HepG2 (cell line): ENCODE data around the gene UBR3. TPM values are rescaled to one million over a fixed set of nuclear protein-coding genes. Genes with fewer than 3 reads are reported as not detected.

Source experiments
- ARNT2 ChIP-seq: sonication (generic); formaldehyde crosslinking; IDR thresholded peaks from 2 replicates; pipeline ENCODE4 v1.8.0; 2022; ENCODE audit warnings: mild to moderate bottlenecking, low read depth, missing genetic modification reagents, moderate library complexity
- CENPT ChIP-seq: sonication (generic); formaldehyde crosslinking; IDR thresholded peaks from 2 replicates; pipeline ENCODE4 v1.8.0; 2022; ENCODE audit warnings: low read depth, mild to moderate bottlenecking, moderate library complexity, missing genetic modification reagents
- GABPB1 ChIP-seq: IDR thresholded peaks from 2 replicates; pipeline ENCODE4 v1.6.1; 2016; ENCODE audit warnings: mild to moderate bottlenecking, missing genetic modification reagents, moderate library complexity, missing compliant biosample characterization
- HIVEP1 ChIP-seq: sonication (generic); formaldehyde crosslinking; IDR thresholded peaks from 2 replicates; pipeline ENCODE4 v1.4.0; 2020; ENCODE audit warnings: mild to moderate bottlenecking, missing genetic modification reagents
- HOMEZ ChIP-seq: IDR thresholded peaks from 2 replicates; pipeline ENCODE4 v1.6.1; 2016; ENCODE audit warnings: low read depth
- IRF9 ChIP-seq: sonication (generic); formaldehyde crosslinking; IDR thresholded peaks from 2 replicates; pipeline ENCODE4 v1.8.0; 2022; ENCODE audit warnings: missing genetic modification reagents, mild to moderate bottlenecking, borderline replicate concordance
- MAZ ChIP-seq, 2 experiments: sonication (generic) in 1 of 2; formaldehyde crosslinking in 1 of 2; IDR thresholded peaks; 2 replicates each; pipeline versions ENCODE4 v1.5.0 to v1.6.1; 2012 to 2020; ENCODE audit warnings: low read depth in 2 of 2, mild to moderate bottlenecking in 2 of 2, borderline replicate concordance in 1 of 2, improper control_type of control experiment in 1 of 2, low read length in 1 of 2, missing genetic modification reagents in 1 of 2, moderate library complexity in 1 of 2
- MXD3 ChIP-seq: IDR thresholded peaks from 2 replicates; pipeline ENCODE4 v1.6.1; 2016; ENCODE audit warnings: mild to moderate bottlenecking, missing biosample characterization, missing genetic modification reagents
- PHF20 ChIP-seq: sonication (generic); formaldehyde crosslinking; IDR thresholded peaks from 2 replicates; pipeline ENCODE4 v1.5.0; 2020; ENCODE audit warnings: mild to moderate bottlenecking, missing genetic modification reagents
- POLR2AphosphoS5 ChIP-seq: IDR thresholded peaks from 2 replicates; pipeline ENCODE4 v1.6.1; 2012; ENCODE audit warnings: low read depth, low read length
- REST ChIP-seq, 2 experiments: IDR thresholded peaks; 2 replicates each; pipeline ENCODE4 v1.6.1; 2011 to 2012; ENCODE audit warnings: low read length in 2 of 2, borderline replicate concordance in 1 of 2, low read depth in 1 of 2, mild to moderate bottlenecking in 1 of 2, moderate library complexity in 1 of 2
- SAP130 ChIP-seq: IDR thresholded peaks from 2 replicates; pipeline ENCODE4 v1.6.1; 2016; ENCODE audit warnings: low read depth
- SNAPC2 ChIP-seq: sonication (generic); formaldehyde crosslinking; IDR thresholded peaks from 2 replicates; pipeline ENCODE4 v1.8.1; 2022; ENCODE audit warnings: mild to moderate bottlenecking, missing genetic modification reagents
- ZBTB20 ChIP-seq: sonication (generic); formaldehyde crosslinking; IDR thresholded peaks from 2 replicates; pipeline ENCODE4 v1.8.1; 2023; ENCODE audit warnings: missing genetic modification reagents, low read depth, mild to moderate bottlenecking, borderline replicate concordance
- ZNF225 ChIP-seq: sonication (generic); formaldehyde crosslinking; IDR thresholded peaks from 2 replicates; pipeline ENCODE4 v1.4.0; 2020; ENCODE audit warnings: mild to moderate bottlenecking, missing genetic modification reagents
- ZNF335 ChIP-seq: sonication (generic); formaldehyde crosslinking; IDR thresholded peaks from 2 replicates; pipeline ENCODE4 v1.4.0; 2020; ENCODE audit warnings: missing genetic modification reagents
- ZNF703 ChIP-seq: sonication (generic); formaldehyde crosslinking; IDR thresholded peaks from 2 replicates; pipeline ENCODE4 v1.5.1; 2020; ENCODE audit warnings: missing genetic modification reagents, mild to moderate bottlenecking, moderate library complexity, borderline replicate concordance
- ZNF773 ChIP-seq: sonication (generic); formaldehyde crosslinking; IDR thresholded peaks from 2 replicates; pipeline ENCODE4 v1.4.0; 2020; ENCODE audit warnings: missing genetic modification reagents, borderline replicate concordance
- ZNF781 ChIP-seq: sonication (generic); formaldehyde crosslinking; IDR thresholded peaks from 2 replicates; pipeline ENCODE4 v1.5.1; 2020; ENCODE audit warnings: borderline replicate concordance, mild to moderate bottlenecking, missing genetic modification reagents; ENCODE audit errors: not compliant biosample characterization
- ZNF883 ChIP-seq: sonication (generic); formaldehyde crosslinking; IDR thresholded peaks from 2 replicates; pipeline ENCODE4 v1.5.1; 2020; ENCODE audit warnings: mild to moderate bottlenecking, missing genetic modification reagents; ENCODE audit errors: not compliant biosample characterization
- ZSCAN21 ChIP-seq: sonication (generic); formaldehyde crosslinking; IDR thresholded peaks from 2 replicates; pipeline ENCODE4 v1.8.0; 2022; ENCODE audit warnings: mild to moderate bottlenecking, missing genetic modification reagents, moderate library complexity, borderline replicate concordance
- polyA plus RNA-seq, 8 experiments: library from polyadenylated mRNA; depleted of rRNA in 3 of 8; stranded (reverse) in 7 of 8; unstranded in 1 of 8; fragments of >200 nt; fragmentation: Illumina TruSeq in 4 of 8; extraction: Trizol in 4 of 8; gene quantifications; 2 replicates each; pipeline versions ENCODE4 v1.2.1 to v1.2.3, GENCODE V29; 2011 to 2016; ENCODE audit warnings: low read depth in 4 of 8, missing spikeins in 1 of 8, mixed read lengths in 1 of 8; ENCODE audit not compliant: insufficient read depth in 1 of 8
- total RNA-seq, 5 experiments: library from RNA; depleted of rRNA; stranded (reverse); fragments of >200 nt; fragmentation: Illumina TruSeq; extraction: Trizol; gene quantifications; 2 replicates each; pipeline ENCODE4 v1.2.3, GENCODE V29; 2016; ENCODE audit warnings: low read depth in 1 of 5

The UBR3 gene
- total and polyA plus RNA-seq, 2 of the 13 experiments (the other 11 are each of a cell fraction or from before 2014, with no cell fraction given), result 15.1 to 28.0 TPM

GRCh38 chr2:169827272-169828140, at the start of gene UBR3 (continued):
- TF ChIP-seq MXD3 (CRISPR knock-in tag) (no peak; the same call in none of the 2 replicates), SNAPC2 (CRISPR knock-in tag) (0 out of 2 replicates have a peak, but pooled peaks have one; percentile 48), GABPB1 (peak; percentile 56), ZBTB20 (CRISPR knock-in tag) (peak; percentile 40; the same call in 1 of the 2 replicates), IRF9 (CRISPR knock-in tag) (peak; percentile 17; the same call in 1 of the 2 replicates), SAP130 (CRISPR knock-in tag) (peak; percentile 64), ZNF703 (CRISPR knock-in tag) (no peak), PHF20 (CRISPR knock-in tag) (peak; percentile 55), ZNF773 (0 out of 2 replicates have a peak, but pooled peaks have one; percentile 8), ZSCAN21 (CRISPR knock-in tag) (peak; percentile 56), ARNT2 (CRISPR knock-in tag) (peak; percentile 92; the same call in 1 of the 2 replicates), MAZ (IDR thresholded peaks at IDR 0.05; ENCODE audit: borderline replicate concordance, low read depth, low read length) (peak; percentile 98), MAZ (CRISPR knock-in tag; IDR thresholded peaks at IDR 0.05; ENCODE audit: low read depth) (peak; percentile 86; the same call in 1 of the 2 replicates), CENPT (peak; percentile 61; the same call in 1 of the 2 replicates), HOMEZ (CRISPR knock-in tag) (peak; percentile 80), HIVEP1 (CRISPR knock-in tag) (no peak), REST (IDR thresholded peaks at IDR 0.05; ENCODE audit: borderline replicate concordance in 1 of 2, low read depth in 1 of 2, low read length in 2 of 2) (peak in 1 of 2 experiments; percentile 64; a peak in 1 of 4 replicates), ZNF335 (CRISPR knock-in tag) (0 out of 2 replicates have a peak, but pooled peaks have one; percentile 17), ZNF883 (CRISPR knock-in tag) (peak; percentile 80), ZNF225 (peak; percentile 92), POLR2AphosphoS5 (peak; percentile 91), ZNF781 (CRISPR knock-in tag) (no peak)
